Effector CD8-positive, alpha-beta T cell (primary cell): Measurements from ENCODE around the gene HDAC5.
"Not testable (repeated sequence)": the region's sequence is repeated elsewhere in the genome, so short reads cannot be mapped to it uniquely, and the experiment has no call there.

ENCODE experiments used
- DNase-seq: peaks from one replicate; lab custom pipeline; 2025; lab: John Stamatoyannopoulos, UW
- total RNA-seq, 4 experiments: gene quantifications; one replicate each; lab custom pipeline; 2026; lab: John Stamatoyannopoulos, UW

The HDAC5 gene
- 137 to 152 (median 143) reads per million in 4 experiments for total RNA-seq

GRCh38 chr17:44123356-44124117, at the start of gene HDAC5:
Gene HDAC5, minus strand, starts transcription at chr17:44123641. Its CDS starts 6,126 bp downstream, at chr17:44117515.
- DNase-seq, result peak; percentile 94

DNA sequence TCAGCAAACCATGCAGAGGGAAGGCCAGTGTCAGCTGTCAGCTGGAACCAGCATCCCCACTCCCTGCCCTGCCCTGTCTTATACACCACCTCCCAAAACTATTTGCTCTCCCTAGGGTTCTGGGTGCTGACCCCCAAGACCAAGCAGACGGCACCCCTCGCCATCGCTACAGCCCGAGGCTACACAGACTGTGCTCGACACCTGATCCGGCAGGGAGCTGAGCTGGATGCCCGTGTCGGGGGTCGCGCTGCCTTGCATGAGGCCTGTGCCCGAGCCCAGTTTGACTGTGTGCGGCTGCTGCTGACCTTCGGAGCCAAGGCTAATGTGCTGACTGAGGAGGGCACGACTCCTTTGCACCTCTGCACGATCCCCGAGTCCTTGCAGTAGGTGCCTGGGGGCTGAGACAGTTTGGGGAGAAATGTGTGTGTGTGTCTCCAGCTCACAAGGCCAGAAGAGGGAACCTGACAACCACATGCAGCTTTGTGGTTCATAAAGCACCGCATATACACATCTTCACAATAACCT, 48.6 kb upstream of the HDAC5 start:
- no peak for DNase-seq

DNA sequence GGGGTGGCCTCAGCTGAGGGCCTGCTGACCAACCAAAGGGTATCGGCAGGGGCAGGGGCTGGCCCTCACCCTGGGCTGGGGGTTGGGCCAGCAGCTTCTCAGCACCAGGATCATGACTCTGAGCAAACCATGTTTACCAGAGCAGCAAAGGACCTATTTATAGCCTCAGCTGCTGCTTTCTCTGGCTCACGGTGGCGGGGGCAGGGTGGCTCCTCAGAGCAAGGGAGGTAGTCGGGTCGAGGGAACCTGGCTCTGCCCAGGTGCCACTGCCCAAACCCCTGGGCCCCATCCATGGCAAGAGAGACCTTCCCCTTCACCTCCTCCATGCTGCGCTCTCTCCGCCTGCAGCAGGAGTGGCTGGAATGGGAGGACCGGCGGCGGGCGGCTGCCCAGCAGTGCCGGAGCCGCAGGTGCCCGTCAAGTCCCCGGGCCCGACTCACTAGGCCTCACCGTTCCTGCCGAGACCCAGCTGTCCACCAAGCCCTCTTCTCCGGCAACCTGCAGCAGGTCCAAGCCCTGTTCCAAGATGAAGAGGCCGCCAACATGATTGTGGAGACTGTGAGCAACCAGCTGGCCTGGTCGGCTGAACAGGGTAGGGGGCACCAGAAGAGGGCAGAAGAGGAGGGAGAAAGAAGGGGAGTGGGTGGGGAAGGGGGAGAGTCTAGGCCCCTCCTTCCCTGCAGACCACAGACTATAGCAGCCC, 47.2 kb upstream of the HDAC5 start, which contains the start of gene ASB16:
Gene ASB16, plus strand, starts transcription at position 206 of the 703 bp plus-strand sequence. Its CDS starts 86 bp downstream, at position 292.
- no peak for DNase-seq

DNA sequence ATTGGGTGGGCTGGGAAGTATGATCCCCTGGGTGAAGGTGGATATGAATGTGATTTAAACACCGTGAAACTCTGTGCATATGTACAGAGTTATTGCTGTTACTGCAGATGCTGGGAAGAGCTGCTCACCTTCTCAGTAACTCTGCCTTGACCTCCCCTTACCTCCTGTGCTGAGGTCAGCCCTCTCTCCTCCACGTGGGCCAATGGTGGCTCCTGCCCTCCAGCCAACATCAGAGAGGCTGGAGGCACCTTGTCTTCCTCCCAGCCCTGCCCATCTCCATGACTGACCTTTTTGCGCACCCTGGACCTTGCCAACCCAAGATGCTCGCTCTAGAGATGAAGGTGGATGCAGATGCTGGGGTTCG, 46.7 kb upstream of the HDAC5 start:
- DNase-seq, result no peak

- no peak for DNase-seq
Observed at GRCh38 chr17:44167181-44167861, 43.9 kb upstream of the HDAC5 start.

DNA sequence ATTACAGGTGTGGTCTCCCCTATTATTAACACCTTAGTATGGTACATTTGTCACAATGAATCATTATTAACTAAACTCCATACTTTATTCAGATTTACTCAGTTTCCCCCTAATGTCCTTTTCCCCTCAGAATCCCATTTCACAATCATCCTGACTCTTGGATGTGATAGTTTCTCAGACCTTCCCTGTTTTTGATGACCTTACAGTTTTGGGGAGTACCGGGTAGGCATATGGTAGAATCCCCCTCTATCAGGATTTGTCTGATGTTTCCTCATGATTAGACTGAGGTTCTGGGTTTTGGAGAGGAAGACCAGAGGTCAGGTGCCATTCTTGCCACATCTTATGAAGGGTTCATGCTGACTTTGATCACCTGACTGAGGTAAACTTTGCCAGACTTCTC, 41.0 kb upstream of the HDAC5 start:
- no peak for DNase-seq

DNA sequence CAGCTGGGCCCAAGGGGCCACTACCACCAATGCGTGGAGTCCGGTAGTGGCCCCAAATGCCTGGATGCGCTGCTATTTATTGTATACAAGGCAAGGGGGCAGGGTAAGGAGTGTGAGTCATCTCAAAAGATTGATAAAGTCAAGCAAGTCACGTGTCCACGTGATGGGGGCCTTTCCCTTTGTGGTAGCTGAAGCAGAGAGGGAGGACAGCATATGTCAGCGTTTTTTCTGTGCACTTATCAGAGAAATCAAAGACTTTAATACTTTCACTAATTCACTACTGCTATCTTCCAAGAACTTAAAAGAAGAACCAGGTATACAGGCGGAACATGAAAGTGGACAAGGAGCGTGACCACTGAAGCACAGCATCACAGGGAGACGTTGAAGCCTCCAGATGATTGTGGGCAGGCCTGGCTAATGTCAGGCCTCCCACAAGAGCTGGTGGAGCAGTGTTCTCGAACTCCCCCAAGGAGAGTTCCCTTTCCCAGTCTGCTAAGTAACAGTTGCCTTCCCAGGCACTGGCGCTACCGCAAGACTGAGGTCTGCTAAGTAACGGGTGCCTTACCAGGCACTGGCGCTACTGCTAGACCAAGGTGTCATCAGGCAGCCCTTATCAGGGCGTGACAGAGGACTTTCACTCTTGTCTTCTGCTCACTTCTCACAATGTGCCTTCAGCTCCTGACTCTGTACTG, 36.2 kb upstream of the HDAC5 start:
- no peak for DNase-seq

DNA sequence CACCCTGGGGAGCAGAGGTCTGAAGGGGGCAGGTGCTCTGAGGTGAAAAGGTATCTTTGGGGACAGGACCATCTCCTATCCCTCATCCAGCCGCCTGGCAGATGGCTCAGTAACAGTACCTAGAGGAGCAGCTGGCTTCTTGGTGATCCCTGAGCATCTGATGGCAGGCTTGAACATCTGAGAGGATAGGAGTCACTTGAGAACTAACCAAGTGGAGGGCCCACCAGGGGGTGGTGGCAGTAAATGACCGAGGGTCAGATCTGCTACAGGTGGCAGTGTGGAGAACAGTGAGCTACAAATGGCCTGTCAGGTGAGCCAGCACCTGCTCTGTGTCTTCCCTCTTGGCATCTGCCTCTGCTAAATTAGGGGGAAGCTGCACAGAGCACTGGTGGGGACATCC, 32.0 kb upstream of the HDAC5 start:
- DNase-seq, result no peak

- no peak for DNase-seq
Observed at GRCh38 chr17:44152875-44153274, 29.4 kb upstream of the HDAC5 start.

DNA sequence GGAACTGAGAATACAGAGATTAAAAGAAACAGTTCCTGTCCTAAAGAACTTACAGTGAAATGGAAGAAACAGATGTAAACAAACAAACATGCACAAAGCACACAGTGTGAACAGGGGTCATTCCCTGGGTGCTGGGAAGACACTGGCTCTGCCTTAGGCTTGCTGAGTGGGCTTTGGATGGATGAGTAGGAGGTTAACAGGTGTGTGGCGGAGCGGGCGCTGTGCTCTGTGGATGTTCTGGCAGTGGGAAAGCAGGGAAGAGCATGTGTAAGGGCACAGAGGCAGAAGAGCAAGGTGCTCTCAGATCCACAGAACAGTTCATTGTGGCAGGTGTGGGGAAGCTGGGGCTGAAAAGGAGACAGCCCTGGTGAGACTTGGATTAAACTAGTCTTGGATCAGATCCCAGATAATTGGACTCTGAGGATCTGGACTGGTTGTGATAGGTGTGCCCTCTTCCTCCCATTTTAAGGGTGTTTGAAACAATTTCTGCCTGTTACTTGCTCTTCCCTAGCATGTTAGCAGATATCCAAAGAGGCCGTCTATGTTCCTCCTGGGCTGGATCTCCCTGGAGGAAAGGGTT, 26.4 kb upstream of the HDAC5 start:
- DNase-seq, result no peak

- DNase-seq, result not testable (repeated sequence)
Observed at GRCh38 chr17:44149066-44149465, 25.6 kb upstream of the HDAC5 start.

DNA sequence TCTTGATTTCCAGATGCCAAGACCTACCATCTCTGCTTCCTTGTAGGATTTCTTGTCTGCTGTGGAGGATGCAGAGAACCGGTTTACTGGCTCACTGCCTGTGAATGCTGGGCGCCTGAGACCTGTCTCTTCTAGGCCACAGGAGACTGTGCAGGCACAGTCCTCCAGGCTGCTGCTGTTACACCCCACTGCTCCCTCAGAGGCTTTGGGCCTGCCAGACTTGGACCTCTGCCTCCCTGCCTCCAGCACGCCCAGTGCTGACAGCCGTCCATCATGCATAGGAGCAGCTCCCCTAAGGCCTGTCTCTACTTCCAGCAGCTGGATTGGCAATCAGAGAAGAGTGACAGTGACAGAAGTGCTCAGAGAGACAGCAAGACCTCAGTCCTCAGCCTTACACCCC, 24.4 kb upstream of the HDAC5 start:
- DNase-seq, result no peak

- no peak for DNase-seq
Observed at GRCh38 chr17:44146375-44147346, 23.2 kb upstream of the HDAC5 start.

DNA sequence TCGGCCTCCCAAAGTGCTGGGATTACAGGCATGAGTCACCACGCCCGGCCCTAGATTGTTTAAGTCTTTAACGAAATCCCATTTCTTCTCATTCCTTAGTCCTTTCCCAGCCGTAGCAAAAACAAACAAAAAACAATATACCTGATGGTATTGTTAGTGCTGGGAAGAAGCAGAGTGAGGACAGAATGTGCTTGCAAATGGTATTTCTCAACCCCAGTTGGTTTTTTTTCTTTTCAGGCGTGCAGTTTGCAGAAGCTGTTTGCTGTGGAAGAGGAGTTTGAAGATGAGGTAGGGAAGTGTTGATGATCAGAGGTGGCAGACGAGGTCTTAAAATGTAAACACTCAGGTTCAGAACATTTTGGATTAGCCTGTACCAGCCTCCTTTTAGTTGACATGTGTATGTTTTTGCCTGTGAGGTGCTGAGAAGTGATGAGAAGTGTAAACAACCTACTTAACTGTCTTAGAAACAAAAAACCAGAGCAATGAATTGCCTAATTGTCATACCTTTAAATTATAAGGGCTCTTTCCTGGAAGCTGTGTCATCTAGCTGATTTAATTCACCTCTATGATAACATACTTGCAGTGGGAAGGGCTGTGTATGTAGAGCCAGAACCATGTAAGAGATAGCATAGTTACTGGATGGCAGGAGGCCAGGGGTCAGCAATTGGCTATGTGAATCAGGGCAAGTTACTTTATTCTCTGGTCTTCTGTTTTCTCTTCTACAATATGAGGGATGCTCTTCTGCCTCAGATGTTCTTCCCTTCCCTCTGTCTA, 21.7 kb upstream of the HDAC5 start:
- DNase-seq, result no peak

GRCh38 chr17:44143921-44144320, 20.5 kb upstream of the HDAC5 start:
- not testable (repeated sequence) for DNase-seq

- peak; percentile 5 for DNase-seq
Observed at GRCh38 chr17:44137891-44138709, 14.7 kb upstream of the HDAC5 start.

DNA sequence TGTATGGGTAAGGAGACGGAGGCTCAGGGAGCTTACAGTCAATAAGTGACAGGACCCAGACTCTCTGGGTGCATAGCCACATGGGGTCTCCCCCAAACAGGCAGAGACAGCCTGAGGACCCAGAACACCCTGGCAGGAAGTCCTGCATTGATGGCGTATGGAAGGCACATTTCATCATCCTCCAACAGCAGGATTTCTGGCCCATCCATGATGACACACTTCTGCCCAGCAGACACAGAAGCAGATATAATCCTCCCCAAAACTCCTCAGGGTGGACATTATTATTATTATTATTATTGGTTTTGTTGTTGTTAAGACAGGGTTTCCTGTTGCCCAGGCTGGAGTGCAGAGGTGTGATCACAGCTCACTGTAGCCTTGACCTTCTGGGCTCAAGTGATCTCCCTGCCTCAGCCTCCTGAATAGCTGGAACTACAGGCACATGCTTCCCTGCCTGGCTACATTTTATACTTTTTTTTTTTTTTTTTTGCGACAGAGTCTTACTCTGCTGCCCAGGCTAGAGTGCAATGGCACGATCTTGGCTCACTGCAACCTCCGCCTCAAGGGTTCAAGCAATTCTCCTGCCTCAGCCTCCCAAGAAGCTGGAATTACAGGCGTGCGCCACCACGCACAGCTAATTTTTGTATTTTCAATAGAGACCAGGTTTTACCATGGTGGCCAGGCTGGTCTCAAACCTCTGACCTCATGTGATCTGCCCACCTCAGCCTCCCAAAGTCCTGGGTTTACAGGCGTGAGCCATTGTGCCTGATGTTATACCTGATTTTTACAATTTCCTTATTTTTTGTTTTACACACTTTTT, 11.5 kb upstream of the HDAC5 start:
- no peak for DNase-seq
